Measurements from ENCODE around the gene TXNL1.

- TF ChIP-seq CTCF (IDR thresholded peaks at IDR 0.05 in 4 of 5, conservative IDR thresholded peaks at IDR 0.05 in 1 of 5) (no peak), POLR2A (IDR thresholded peaks at IDR 0.05) (no peak)
Observed at GRCh38 chr18:56659111-56659510, 20.7 kb upstream of the TXNL1 start.

Data from gastrocnemius medialis (tissue), 4 donors.